D721Med (cell line): ENCODE results near the gene GPC3.

Experiments used
- DNase-seq: peaks from one replicate; pipeline ENCODE4 v3.0.0; 2011; ENCODE audit warnings: low spot score; ENCODE audit not compliant: insufficient read length
- FAIRE-seq: peaks from 2 replicates; lab custom pipeline; 2011; peaks lifted over from hg19 to GRCh38; lab: Jason Lieb, UNC
- TF ChIP-seq, protein P1 (sequence below): IDR thresholded peaks from 2 replicates; pipeline ENCODE4 v1.5.1; 2012; ENCODE audit warnings: mild to moderate bottlenecking, control low read depth; ENCODE audit not compliant: insufficient read depth; ENCODE audit errors: missing control alignments

Gene GPC3

GRCh38 chrX:133913009-133913408 is 72.4 kb downstream of the GPC3 start:
- FAIRE-seq (no peak), DNase-seq (no peak)
- TF ChIP-seq, protein P1, sequence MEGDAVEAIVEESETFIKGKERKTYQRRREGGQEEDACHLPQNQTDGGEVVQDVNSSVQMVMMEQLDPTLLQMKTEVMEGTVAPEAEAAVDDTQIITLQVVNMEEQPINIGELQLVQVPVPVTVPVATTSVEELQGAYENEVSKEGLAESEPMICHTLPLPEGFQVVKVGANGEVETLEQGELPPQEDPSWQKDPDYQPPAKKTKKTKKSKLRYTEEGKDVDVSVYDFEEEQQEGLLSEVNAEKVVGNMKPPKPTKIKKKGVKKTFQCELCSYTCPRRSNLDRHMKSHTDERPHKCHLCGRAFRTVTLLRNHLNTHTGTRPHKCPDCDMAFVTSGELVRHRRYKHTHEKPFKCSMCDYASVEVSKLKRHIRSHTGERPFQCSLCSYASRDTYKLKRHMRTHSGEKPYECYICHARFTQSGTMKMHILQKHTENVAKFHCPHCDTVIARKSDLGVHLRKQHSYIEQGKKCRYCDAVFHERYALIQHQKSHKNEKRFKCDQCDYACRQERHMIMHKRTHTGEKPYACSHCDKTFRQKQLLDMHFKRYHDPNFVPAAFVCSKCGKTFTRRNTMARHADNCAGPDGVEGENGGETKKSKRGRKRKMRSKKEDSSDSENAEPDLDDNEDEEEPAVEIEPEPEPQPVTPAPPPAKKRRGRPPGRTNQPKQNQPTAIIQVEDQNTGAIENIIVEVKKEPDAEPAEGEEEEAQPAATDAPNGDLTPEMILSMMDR: no peak

DNA sequence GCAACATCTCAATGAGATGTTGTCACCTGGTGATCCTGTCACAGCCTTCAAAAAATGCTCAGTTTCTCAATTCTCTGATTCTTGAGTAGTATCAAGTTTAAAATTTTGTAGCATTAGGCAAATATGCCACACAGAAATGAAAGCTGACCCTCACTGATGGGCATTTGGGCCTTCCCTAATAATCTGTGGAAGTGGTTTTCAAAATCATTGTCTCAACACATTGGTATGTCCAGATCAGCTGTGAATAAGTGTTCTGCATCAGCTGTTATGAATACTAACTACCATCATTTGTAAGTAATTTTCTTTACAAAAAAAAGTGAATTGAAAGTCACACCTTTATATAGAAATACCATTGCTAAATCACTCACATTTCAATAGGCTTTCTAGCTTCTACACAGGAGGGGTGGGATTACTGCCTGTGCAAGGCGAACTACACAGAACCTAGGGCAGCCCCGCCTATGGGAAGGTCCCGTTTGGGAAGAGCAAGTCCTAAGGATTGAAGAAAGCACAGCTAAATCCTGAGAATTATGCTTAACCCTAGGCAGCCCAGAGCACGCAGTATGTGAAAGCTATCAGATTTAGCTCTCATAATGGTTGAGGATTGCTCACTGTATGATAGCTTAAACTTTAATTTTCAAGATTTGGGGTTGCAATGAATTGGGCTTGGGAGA is 73.4 kb downstream of the GPC3 start:
- TF ChIP-seq, protein P1: no peak
- DNase-seq (no peak), FAIRE-seq (no peak)

DNA sequence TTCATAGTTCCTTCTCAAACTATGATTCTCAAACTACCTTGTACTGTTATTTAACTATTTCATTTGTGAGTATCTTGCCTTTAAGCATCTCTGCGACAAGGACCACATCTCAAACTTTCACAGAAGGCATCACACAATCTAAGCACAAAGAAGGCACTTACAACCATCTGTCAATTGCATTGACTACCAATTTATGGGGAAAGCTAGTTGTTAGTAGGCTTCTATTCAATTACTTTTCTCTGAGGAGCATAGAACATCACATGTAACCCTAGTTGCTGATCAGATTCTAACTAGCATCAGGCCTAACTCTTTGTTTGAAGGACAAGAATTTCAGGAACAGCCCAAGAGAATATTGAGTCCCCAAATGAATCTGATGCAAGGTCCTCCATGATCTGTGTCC is 74.9 kb downstream of the GPC3 start:
- TF ChIP-seq, protein P1: no peak
- FAIRE-seq (no peak), DNase-seq (no peak)

DNA sequence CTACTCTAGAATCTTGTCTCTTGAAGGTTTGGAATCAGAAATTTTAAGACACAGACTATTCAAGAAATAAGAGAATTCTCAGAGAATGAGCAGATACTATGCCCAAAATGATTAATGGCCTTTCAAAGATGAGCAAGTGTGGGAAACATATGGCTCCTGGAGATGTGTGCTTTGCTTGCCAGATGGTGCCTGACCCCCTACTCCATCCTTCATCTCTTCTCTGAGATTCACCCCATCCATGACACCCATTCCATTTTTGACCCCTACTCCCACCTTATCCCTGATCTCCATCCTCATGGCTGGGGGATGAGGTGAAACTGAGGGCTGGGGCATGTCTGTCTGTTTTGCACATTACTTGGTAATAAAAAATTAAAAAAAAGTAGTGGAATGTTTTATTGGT is 75.5 kb downstream of the GPC3 start:
- TF ChIP-seq, protein P1: no peak
- FAIRE-seq (no peak), DNase-seq (no peak)

GRCh38 chrX:133908223-133908955 is 77.0 kb downstream of the GPC3 start:
- TF ChIP-seq, protein P1: no peak
- DNase-seq: no peak
- no peak for FAIRE-seq

DNA sequence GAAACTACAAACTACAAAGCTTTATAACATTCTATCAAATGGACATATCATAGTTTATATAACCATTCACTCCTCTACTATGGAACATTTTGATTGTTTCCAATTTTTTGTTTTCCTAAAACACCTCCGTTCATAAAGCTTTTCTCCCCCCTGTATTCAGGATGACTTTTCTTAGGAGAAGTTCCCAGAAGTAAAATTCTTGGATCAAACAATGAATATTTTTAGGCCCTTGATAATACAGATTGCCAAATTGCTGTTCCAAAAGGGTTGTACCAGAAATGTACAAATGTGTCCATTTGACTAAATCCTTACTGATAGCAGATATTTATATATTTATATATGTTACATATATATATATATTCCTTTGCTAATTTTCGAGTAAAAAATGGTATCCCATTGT is 77.8 kb downstream of the GPC3 start:
- no peak for DNase-seq
- FAIRE-seq: no peak
- TF ChIP-seq, protein P1: no peak

DNA sequence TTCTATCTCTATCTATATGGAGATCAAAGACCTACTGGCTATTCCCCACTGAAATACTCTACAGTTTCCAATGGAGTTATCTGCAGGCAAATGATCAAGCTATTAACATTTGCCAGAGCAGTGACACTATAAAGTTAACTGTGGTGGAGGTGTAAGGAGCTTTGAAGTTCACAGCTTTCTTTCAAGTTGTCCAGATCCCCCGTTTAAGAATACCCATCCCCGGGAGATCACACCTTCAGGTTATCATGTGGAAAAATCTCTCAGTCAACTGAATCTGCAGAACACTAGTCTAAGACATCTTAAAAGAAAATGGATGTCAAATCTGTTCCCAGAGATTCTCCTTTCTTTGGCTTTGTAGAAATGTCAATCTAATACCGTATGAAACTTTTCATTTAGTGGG is 80.1 kb downstream of the GPC3 start:
- FAIRE-seq: no peak

More for the DNA sequence above, 80.1 kb downstream of the GPC3 start:
- DNase-seq: no peak
- TF ChIP-seq, protein P1: no peak
